ENCODE results near the gene MRPL34.

The MRPL34 gene

GRCh38 chr19:17347361-17347760 lies 41.7 kb downstream of the MRPL34 start:
- DNase-seq: no peak

GRCh38 chr19:17347877-17348276 lies 42.2 kb downstream of the MRPL34 start:
- DNase-seq: no peak

GRCh38 chr19:17348700-17349099 lies 43.0 kb downstream of the MRPL34 start:
- no peak for DNase-seq

DNA sequence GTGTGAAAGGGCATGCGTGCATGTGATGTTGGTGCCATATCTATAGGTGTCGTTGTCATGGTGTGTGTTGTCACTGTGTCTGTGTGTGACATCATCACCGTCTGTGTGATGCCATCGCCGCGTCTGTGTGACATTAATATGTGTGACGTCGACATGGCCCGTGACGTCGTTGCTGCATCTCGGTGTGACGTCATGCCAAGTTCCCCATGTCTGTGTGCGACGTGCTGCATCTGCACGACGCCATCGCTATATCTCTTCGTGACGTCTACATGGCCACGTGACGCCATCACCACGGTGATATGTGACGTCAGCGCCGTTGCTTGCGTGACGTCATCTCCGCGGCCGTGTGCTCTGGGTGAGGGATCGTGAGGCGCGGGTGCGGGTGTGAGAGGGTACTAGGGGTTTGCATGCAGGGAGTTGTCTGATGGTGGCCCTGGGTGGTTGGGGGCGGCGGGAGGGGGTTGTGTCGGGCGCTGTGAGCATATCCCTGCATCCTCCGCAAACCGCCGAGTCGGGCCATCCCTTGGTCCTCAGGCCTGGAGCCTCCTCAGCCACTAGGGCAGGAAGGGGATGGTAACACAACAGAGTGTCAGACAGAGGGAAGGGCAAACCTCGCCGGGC lies 46.3 kb downstream of the MRPL34 start:
- no peak for DNase-seq

GRCh38 chr19:17352608-17353280 lies 47.1 kb downstream of the MRPL34 start:
- no peak for DNase-seq

- no peak for DNase-seq
Observed at GRCh38 chr19:17353386-17353785, 47.7 kb downstream of the MRPL34 start.

All from NCI-H1105 treated with DMSO at 0.1 percent for 48 hours (cell line).